Measurements from ENCODE around the gene SPAST. TPM values are rescaled to one million over a fixed set of nuclear protein-coding genes. Genes with fewer than 3 reads are reported as not detected.
A peak's percentile ranks its signal among the peaks of the same experiment; 100 is the strongest.

The SPAST gene
- total RNA-seq, 1 experiment from 2014 or later = 32.8 TPM

DNA sequence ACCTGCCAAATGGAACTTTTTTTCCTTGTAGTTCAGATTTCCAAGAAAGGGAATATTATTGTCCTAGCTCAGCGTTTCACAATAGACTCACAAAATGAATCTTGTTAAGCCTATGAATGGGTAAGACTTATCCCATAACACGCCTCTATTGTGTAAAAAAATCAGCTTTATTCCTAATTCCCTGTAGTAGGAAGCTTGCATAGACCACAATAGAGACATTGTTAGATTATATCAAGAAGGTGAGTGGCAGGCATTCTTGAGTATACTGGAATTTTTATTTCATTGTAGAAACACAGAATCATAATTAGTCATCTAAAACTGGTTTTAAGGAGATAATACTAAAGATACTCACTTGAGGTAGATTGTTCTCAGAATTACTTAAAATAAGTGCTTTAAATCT is 55.8 kb downstream of the SPAST start:
- Histone ChIP-seq H4K91ac (ENCODE audit: insufficient read length, low read depth, low read length) (no peak overlapping the region), H3K79me1 (ENCODE audit: insufficient read depth, low read depth, low read length, poor library complexity, severe bottlenecking) (no peaks in the 10 kb centered on the region), H2AK5ac (ENCODE audit: insufficient read length, low read length) (no peak overlapping the region), H3K23me2 (ENCODE audit: insufficient read length, low read depth, low read length, poor library complexity, severe bottlenecking) (no peaks in the 10 kb centered on the region), H3K9ac (ENCODE audit: extremely low read depth, insufficient read length, low read length) (no peak overlapping the region), H2BK5ac (ENCODE audit: insufficient read length, low read length) (no peak overlapping the region), H3K14ac (ENCODE audit: insufficient read depth, low read length) (no peak overlapping the region), H3K4me1 (ENCODE audit: insufficient read depth, low read length) (no peaks in the 10 kb centered on the region), H4K8ac (replicated peaks; ENCODE audit: insufficient read length, low read depth, low read length) (no peak overlapping the region), H3K4me2 (ENCODE audit: insufficient read depth, insufficient read length, low read length) (no peak overlapping the region), H3T11ph (ENCODE audit: low read length) (no peak overlapping the region), H3K27me3 (ENCODE audit: insufficient read depth, low read length) (no peaks in the 10 kb centered on the region), H3K79me2 (ENCODE audit: insufficient read depth, low read length) (no peaks in the 10 kb centered on the region), H2AFZ (ENCODE audit: low read length) (no peak overlapping the region), H3K27ac (ENCODE audit: insufficient read length, low read depth, low read length) (no peak overlapping the region), H2BK120ac (ENCODE audit: low read depth, low read length, poor library complexity, severe bottlenecking) (no peak overlapping the region), H3K18ac (ENCODE audit: insufficient read length, low read depth, low read length) (no peak overlapping the region), H2BK12ac (ENCODE audit: insufficient read length, low read depth, low read length) (no peak overlapping the region), H2BK20ac (ENCODE audit: low read depth, low read length, poor library complexity, severe bottlenecking) (no peak overlapping the region), H3K23ac (ENCODE audit: insufficient read length, low read depth, low read length) (no peak overlapping the region), H2BK15ac (ENCODE audit: low read depth, low read length) (no peak overlapping the region), H3K4ac (ENCODE audit: low read depth, low read length) (no peak overlapping the region), H3K56ac (ENCODE audit: insufficient read length, low read depth, low read length) (no peak overlapping the region), H4K20me1 (ENCODE audit: control insufficient read depth, insufficient read depth, insufficient read length) (no peaks in the 10 kb centered on the region), H4K5ac (ENCODE audit: insufficient read length, low read depth, low read length) (no peak overlapping the region), H3K9me3 (ENCODE audit: control insufficient read depth, low read depth, low read length) (no peaks in the 10 kb centered on the region)
- H3K4me3 Mint-ChIP-seq = no peak overlapping the region
- H3K27me3 Mint-ChIP-seq (ENCODE audit: low read depth) = no peaks in the 10 kb centered on the region
- TF ChIP-seq, protein P1, sequence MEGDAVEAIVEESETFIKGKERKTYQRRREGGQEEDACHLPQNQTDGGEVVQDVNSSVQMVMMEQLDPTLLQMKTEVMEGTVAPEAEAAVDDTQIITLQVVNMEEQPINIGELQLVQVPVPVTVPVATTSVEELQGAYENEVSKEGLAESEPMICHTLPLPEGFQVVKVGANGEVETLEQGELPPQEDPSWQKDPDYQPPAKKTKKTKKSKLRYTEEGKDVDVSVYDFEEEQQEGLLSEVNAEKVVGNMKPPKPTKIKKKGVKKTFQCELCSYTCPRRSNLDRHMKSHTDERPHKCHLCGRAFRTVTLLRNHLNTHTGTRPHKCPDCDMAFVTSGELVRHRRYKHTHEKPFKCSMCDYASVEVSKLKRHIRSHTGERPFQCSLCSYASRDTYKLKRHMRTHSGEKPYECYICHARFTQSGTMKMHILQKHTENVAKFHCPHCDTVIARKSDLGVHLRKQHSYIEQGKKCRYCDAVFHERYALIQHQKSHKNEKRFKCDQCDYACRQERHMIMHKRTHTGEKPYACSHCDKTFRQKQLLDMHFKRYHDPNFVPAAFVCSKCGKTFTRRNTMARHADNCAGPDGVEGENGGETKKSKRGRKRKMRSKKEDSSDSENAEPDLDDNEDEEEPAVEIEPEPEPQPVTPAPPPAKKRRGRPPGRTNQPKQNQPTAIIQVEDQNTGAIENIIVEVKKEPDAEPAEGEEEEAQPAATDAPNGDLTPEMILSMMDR (conservative IDR thresholded peaks at IDR 0.05) = no peak
- H3K36me3 Mint-ChIP-seq (ENCODE audit: insufficient read depth in 1 of 3, low read depth in 3 of 3) = peaks cover 0 to 14% (median 0%) of the 10 kb centered on the region in 3 experiments; a peak in 2 of 7 replicates
- no CpG with 5 or more reads among the region's 2 CpGs for WGBS (ENCODE audit: extremely low coverage, insufficient read length, low lambda C conversion rate)
- H3K4me1 Mint-ChIP-seq = no peaks in the 10 kb centered on the region
- peak overlapping the region in 1 of 3 experiments; percentile 28; a peak in 1 of 7 replicates for H3K27ac Mint-ChIP-seq
- H3K9me3 Mint-ChIP-seq = no peaks in the 10 kb centered on the region
- no peak for DNase-seq

Data from H9 (cell line).